Measurements from ENCODE around the gene EMILIN2.

Gene EMILIN2

GRCh38 chr18:2939317-2939716, 92.5 kb downstream of the EMILIN2 start:
- H3K4me1 ChIP-seq: no peaks in the 10 kb centered on the region
- H2AFZ ChIP-seq: no peak overlapping the region
- H3K9me3 ChIP-seq (ENCODE audit: control insufficient read depth, low read length): no peaks in the 10 kb centered on the region
- no peak overlapping the region for H3K27ac ChIP-seq
- no peaks in the 10 kb centered on the region for H3K79me2 ChIP-seq
- TF ChIP-seq CTCF (IDR thresholded peaks at IDR 0.05): no peak
- no peak overlapping the region for H3K9ac ChIP-seq
- H3K36me3 ChIP-seq (ENCODE audit: control insufficient read depth, insufficient read depth, low read length): no peaks in the 10 kb centered on the region
- no peak overlapping the region for H3K4me2 ChIP-seq (ENCODE audit: low read length)
- no peaks in the 10 kb centered on the region for H3K27me3 ChIP-seq (ENCODE audit: control insufficient read depth, insufficient read depth, low read length)
- H3K4me3 ChIP-seq (ENCODE audit: low read depth, low read length): no peak overlapping the region

GRCh38 chr18:2948038-2948437, 101.2 kb downstream of the EMILIN2 start:
- no peaks in the 10 kb centered on the region for H3K27me3 ChIP-seq (ENCODE audit: control insufficient read depth, insufficient read depth, low read length)
- no peaks in the 10 kb centered on the region for H3K9me3 ChIP-seq (ENCODE audit: control insufficient read depth, low read length)
- no peak overlapping the region for H3K4me2 ChIP-seq (ENCODE audit: low read length)
- peak; percentile 38 for TF ChIP-seq CTCF (IDR thresholded peaks at IDR 0.05)
- H3K9ac ChIP-seq: no peak overlapping the region
- no peaks in the 10 kb centered on the region for H3K4me1 ChIP-seq
- H3K4me3 ChIP-seq (ENCODE audit: low read depth, low read length): no peak overlapping the region
- H3K79me2 ChIP-seq: peaks cover 2% of the 10 kb centered on the region
- no peak overlapping the region for H2AFZ ChIP-seq
- H3K36me3 ChIP-seq (ENCODE audit: control insufficient read depth, insufficient read depth, low read length): no peaks in the 10 kb centered on the region
- no peak overlapping the region for H3K27ac ChIP-seq

GRCh38 chr18:2952605-2953004, 105.8 kb downstream of the EMILIN2 start:
- H3K4me3 ChIP-seq (ENCODE audit: low read depth, low read length): no peak overlapping the region
- no peak overlapping the region for H3K4me2 ChIP-seq (ENCODE audit: low read length)
- no peaks in the 10 kb centered on the region for H3K9me3 ChIP-seq (ENCODE audit: control insufficient read depth, low read length)
- no peak overlapping the region for H3K27ac ChIP-seq
- no peak overlapping the region for H3K9ac ChIP-seq
- no peaks in the 10 kb centered on the region for H3K4me1 ChIP-seq
- H3K79me2 ChIP-seq: peaks cover 2% of the 10 kb centered on the region
- no peaks in the 10 kb centered on the region for H3K36me3 ChIP-seq (ENCODE audit: control insufficient read depth, insufficient read depth, low read length)
- no peak overlapping the region for H2AFZ ChIP-seq
- TF ChIP-seq CTCF (IDR thresholded peaks at IDR 0.05): no peak
- no peaks in the 10 kb centered on the region for H3K27me3 ChIP-seq (ENCODE audit: control insufficient read depth, insufficient read depth, low read length)

GRCh38 chr18:2953935-2954653, 107.3 kb downstream of the EMILIN2 start:
- no peak overlapping the region for H2AFZ ChIP-seq
- H3K9ac ChIP-seq: no peak overlapping the region
- no peaks in the 10 kb centered on the region for H3K27me3 ChIP-seq (ENCODE audit: control insufficient read depth, insufficient read depth, low read length)
- no peak overlapping the region for H3K4me2 ChIP-seq (ENCODE audit: low read length)
- peaks cover under 1% of the 10 kb centered on the region for H3K79me2 ChIP-seq
- TF ChIP-seq CTCF (IDR thresholded peaks at IDR 0.05): no peak
- H3K27ac ChIP-seq: no peak overlapping the region
- H3K9me3 ChIP-seq (ENCODE audit: control insufficient read depth, low read length): no peaks in the 10 kb centered on the region
- no peaks in the 10 kb centered on the region for H3K36me3 ChIP-seq (ENCODE audit: control insufficient read depth, insufficient read depth, low read length)
- no peaks in the 10 kb centered on the region for H3K4me1 ChIP-seq
- no peak overlapping the region for H3K4me3 ChIP-seq (ENCODE audit: low read depth, low read length)

Measured in parathyroid adenoma (tissue), 2 donors.